Astrocyte (in vitro differentiated cells and primary cell): ENCODE results near the gene BMF. TPM values are rescaled to one million over a fixed set of nuclear protein-coding genes. Genes with fewer than 3 reads are reported as not detected.

Source experiments
- DNase-seq: peaks from one replicate; pipeline ENCODE4 v3.0.0-alpha.2; 2010; ENCODE audit warnings: low read depth
- FAIRE-seq: peaks from 2 replicates; lab custom pipeline; 2011; peaks lifted over from hg19 to GRCh38; lab: Jason Lieb, UNC
- H2AFZ ChIP-seq: 2 replicates; pipeline ENCODE4 v1.6.0; 2012; ENCODE audit warnings: low read depth, low read length, inconsistent platforms
- H3K27ac ChIP-seq: 2 replicates; pipeline ENCODE4 v1.5.1; 2011; ENCODE audit warnings: low read depth, low read length, inconsistent platforms
- H3K27me3 ChIP-seq: 2 replicates; pipeline ENCODE4 v1.6.0; 2011; ENCODE audit warnings: low read length, inconsistent platforms; ENCODE audit not compliant: insufficient read depth
- H3K36me3 ChIP-seq: 2 replicates; pipeline ENCODE4 v1.5.1; 2011; ENCODE audit warnings: low read length, inconsistent platforms; ENCODE audit not compliant: insufficient read depth
- H3K4me1 ChIP-seq: 2 replicates; pipeline ENCODE4 v1.5.1; 2011; ENCODE audit warnings: low read length, inconsistent platforms; ENCODE audit not compliant: insufficient read depth
- H3K4me2 ChIP-seq: 2 replicates; pipeline ENCODE4 v1.6.0; 2012; ENCODE audit warnings: low read length, inconsistent platforms
- H3K4me3 ChIP-seq: 2 replicates; pipeline ENCODE4 v1.5.1; 2011; ENCODE audit warnings: low read depth, mild to moderate bottlenecking, low read length, inconsistent platforms; ENCODE audit not compliant: insufficient read depth
- H3K79me2 ChIP-seq: 2 replicates; pipeline ENCODE4 v1.6.0; 2012; ENCODE audit warnings: mild to moderate bottlenecking, low read length, inconsistent platforms; ENCODE audit not compliant: insufficient read depth
- H3K9ac ChIP-seq: 2 replicates; pipeline ENCODE4 v1.6.0; 2012; ENCODE audit warnings: mild to moderate bottlenecking, low read length, inconsistent platforms
- H3K9me3 ChIP-seq: 2 replicates; pipeline ENCODE4 v1.5.1; 2012; ENCODE audit warnings: low read depth, mild to moderate bottlenecking, low read length, inconsistent platforms; ENCODE audit not compliant: insufficient read depth
- H4K20me1 ChIP-seq: 2 replicates; pipeline ENCODE4 v1.6.0; 2012; ENCODE audit warnings: low read length, inconsistent platforms; ENCODE audit not compliant: insufficient read depth
- H3K27ac Mint-ChIP-seq: one replicate; pipeline ENCODE4 v1.8.0; 2021; ENCODE audit warnings: mild to moderate bottlenecking, mixed read lengths; ENCODE audit not compliant: unreplicated experiment
- H3K27me3 Mint-ChIP-seq: one replicate; pipeline ENCODE4 v1.8.0; 2021; ENCODE audit warnings: low read depth, mixed read lengths; ENCODE audit not compliant: unreplicated experiment
- H3K36me3 Mint-ChIP-seq: one replicate; pipeline ENCODE4 v1.8.0; 2021; ENCODE audit warnings: low read depth, mixed read lengths; ENCODE audit not compliant: unreplicated experiment
- H3K4me1 Mint-ChIP-seq: one replicate; pipeline ENCODE4 v1.8.0; 2021; ENCODE audit warnings: low read depth, mixed read lengths; ENCODE audit not compliant: unreplicated experiment
- H3K4me3 Mint-ChIP-seq: one replicate; pipeline ENCODE4 v1.8.0; 2021; ENCODE audit warnings: mild to moderate bottlenecking, moderate library complexity, mixed read lengths; ENCODE audit not compliant: unreplicated experiment
- H3K9me3 Mint-ChIP-seq: one replicate; pipeline ENCODE4 v1.8.0; 2021; ENCODE audit warnings: mild to moderate bottlenecking, mixed read lengths; ENCODE audit not compliant: unreplicated experiment
- EZH2 ChIP-seq: IDR thresholded peaks from 2 replicates; pipeline ENCODE4 v1.6.1; 2012; ENCODE audit warnings: mild to moderate bottlenecking, low read length, inconsistent platforms; ENCODE audit not compliant: insufficient read depth
- total RNA-seq: library from RNA; stranded (reverse); gene quantifications from 2 replicates; pipeline ENCODE4 v1.2.1, GENCODE V29; 2021
- TF ChIP-seq, protein P1 (sequence below): IDR thresholded peaks from 2 replicates; pipeline ENCODE4 v1.5.1; 2011; ENCODE audit warnings: low read depth, mild to moderate bottlenecking, inconsistent platforms, low read length, moderate library complexity; ENCODE audit not compliant: insufficient read depth

BMF gene
- total RNA-seq, 1 donor from 2014 or later, result 31.8 TPM

DNA sequence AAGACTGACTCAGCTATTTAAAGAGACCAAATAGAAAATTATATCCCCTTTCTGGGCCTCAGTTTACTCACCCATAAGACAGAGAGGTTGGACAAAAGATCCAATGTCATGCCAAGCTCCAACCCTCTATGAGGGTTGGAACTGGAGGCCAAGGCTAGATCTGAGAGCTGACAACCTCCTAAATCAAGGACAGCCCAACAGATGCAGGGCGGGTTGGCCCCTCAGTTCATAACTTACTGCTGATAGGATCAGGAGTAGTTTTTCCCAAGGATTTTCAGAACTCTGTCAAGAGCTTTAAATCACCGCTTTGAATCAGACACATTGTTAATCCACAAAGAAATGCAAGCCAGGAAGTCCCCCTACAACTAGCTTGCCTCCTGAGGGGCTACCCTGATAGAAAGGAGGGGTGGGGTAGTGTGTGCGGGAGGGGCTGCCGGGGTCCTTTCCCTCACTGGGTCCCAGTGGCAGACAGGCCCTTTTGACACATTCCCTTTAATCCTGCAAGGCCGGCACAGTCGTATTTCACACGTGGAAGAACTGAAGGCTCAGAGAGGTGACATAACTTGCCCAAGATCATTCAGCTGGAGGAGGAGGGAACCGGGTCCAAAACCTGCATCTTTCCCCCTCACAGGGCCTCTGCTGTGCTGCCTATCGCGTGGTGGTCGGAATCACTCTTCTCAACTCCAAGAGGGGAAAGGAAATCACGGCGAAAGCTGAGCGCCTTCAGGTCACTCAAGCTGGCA, 21.4 kb downstream of the BMF start:
- H2AFZ ChIP-seq, result no peak overlapping the region
- DNase-seq (no peak), FAIRE-seq (no peak)
- Mint-ChIP-seq H3K36me3 (peaks cover 10% of the 10 kb centered on the region), H3K4me1 (peaks cover 72% of the 10 kb centered on the region), H3K4me3 (peak overlapping the region; percentile 31), H3K9me3 (no peaks in the 10 kb centered on the region), H3K27ac (no peak overlapping the region), H3K27me3 (no peaks in the 10 kb centered on the region)
- no peak overlapping the region for H3K9ac ChIP-seq
- H3K79me2 ChIP-seq, result no peaks in the 10 kb centered on the region
- no peak for TF ChIP-seq EZH2
- TF ChIP-seq, protein P1, sequence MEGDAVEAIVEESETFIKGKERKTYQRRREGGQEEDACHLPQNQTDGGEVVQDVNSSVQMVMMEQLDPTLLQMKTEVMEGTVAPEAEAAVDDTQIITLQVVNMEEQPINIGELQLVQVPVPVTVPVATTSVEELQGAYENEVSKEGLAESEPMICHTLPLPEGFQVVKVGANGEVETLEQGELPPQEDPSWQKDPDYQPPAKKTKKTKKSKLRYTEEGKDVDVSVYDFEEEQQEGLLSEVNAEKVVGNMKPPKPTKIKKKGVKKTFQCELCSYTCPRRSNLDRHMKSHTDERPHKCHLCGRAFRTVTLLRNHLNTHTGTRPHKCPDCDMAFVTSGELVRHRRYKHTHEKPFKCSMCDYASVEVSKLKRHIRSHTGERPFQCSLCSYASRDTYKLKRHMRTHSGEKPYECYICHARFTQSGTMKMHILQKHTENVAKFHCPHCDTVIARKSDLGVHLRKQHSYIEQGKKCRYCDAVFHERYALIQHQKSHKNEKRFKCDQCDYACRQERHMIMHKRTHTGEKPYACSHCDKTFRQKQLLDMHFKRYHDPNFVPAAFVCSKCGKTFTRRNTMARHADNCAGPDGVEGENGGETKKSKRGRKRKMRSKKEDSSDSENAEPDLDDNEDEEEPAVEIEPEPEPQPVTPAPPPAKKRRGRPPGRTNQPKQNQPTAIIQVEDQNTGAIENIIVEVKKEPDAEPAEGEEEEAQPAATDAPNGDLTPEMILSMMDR, result no peak
- no peak overlapping the region for H3K27ac ChIP-seq
- no peak overlapping the region for H3K4me2 ChIP-seq
- H3K4me1 ChIP-seq, result peaks cover 29% of the 10 kb centered on the region
- no peaks in the 10 kb centered on the region for H4K20me1 ChIP-seq
- no peaks in the 10 kb centered on the region for H3K27me3 ChIP-seq
- no peaks in the 10 kb centered on the region for H3K9me3 ChIP-seq
- no peaks in the 10 kb centered on the region for H3K36me3 ChIP-seq
- H3K4me3 ChIP-seq, result no peak overlapping the region

DNA sequence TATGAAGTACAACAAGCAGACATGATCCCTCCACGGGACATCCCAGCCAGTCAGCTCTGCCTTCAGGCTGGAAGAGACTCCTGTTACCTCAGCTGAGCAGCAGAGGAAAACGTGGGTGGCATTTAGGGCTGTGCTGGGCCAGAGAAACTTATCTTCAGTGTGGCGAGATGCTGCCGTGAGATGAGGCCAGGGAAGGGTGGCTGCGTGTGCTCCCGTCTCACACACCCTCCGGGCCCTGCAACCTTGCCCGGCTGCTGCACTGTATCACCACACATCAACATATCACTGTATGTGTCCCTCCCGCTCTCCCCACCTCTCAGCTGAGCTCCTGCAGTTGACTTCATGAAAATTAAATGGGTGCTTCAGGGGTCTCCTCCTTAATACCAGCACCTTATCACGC, 23.4 kb downstream of the BMF start:
- no peaks in the 10 kb centered on the region for H3K27me3 ChIP-seq
- DNase-seq (peak; percentile 50), FAIRE-seq (no peak)
- no peak overlapping the region for H3K4me3 ChIP-seq
- TF ChIP-seq, protein P1, result no peak
- no peak for TF ChIP-seq EZH2
- no peaks in the 10 kb centered on the region for H4K20me1 ChIP-seq
- H3K9ac ChIP-seq, result no peak overlapping the region
- H3K9me3 Mint-ChIP-seq, result no peaks in the 10 kb centered on the region
- no peaks in the 10 kb centered on the region for H3K27me3 Mint-ChIP-seq
- no peaks in the 10 kb centered on the region for H3K36me3 ChIP-seq
- H3K36me3 Mint-ChIP-seq, result peaks cover 3% of the 10 kb centered on the region
- peak overlapping the region; percentile 18 for H3K27ac Mint-ChIP-seq
- peaks cover 73% of the 10 kb centered on the region for H3K4me1 Mint-ChIP-seq
- H3K9me3 ChIP-seq, result no peaks in the 10 kb centered on the region
- H3K4me3 Mint-ChIP-seq, result no peak overlapping the region
- H3K4me1 ChIP-seq, result peaks cover 40% of the 10 kb centered on the region
- H2AFZ ChIP-seq, result no peak overlapping the region
- no peaks in the 10 kb centered on the region for H3K79me2 ChIP-seq
- H3K4me2 ChIP-seq, result no peak overlapping the region
- no peak overlapping the region for H3K27ac ChIP-seq

DNA sequence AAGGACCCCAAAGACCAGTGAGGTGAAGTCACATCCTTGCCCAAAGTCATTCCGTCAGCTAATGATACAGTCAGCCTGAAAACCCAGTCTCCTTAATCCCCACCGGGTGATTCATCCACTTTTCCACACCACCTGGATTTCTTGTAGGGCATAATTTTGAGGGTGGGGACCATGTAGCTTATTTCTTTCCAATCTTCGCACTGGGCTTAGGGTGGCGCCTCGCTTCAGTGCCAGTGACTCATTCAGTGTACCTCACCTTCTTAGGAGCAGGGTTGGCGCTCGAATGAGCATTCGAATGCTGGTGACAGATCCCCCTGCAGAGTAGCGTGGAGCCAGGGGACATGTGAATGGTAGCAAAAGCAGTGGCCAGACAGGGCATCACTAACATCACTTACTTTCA, 24.0 kb downstream of the BMF start:
- Histone ChIP-seq H2AFZ (no peak overlapping the region), H3K4me1 (peaks cover 40% of the 10 kb centered on the region), H4K20me1 (no peaks in the 10 kb centered on the region), H3K27me3 (no peaks in the 10 kb centered on the region), H3K9me3 (no peaks in the 10 kb centered on the region), H3K4me2 (no peak overlapping the region), H3K36me3 (no peaks in the 10 kb centered on the region), H3K27ac (no peak overlapping the region), H3K4me3 (no peak overlapping the region), H3K79me2 (no peaks in the 10 kb centered on the region), H3K9ac (no peak overlapping the region)
- Mint-ChIP-seq H3K27ac (no peak overlapping the region), H3K36me3 (peaks cover 3% of the 10 kb centered on the region), H3K4me1 (peaks cover 70% of the 10 kb centered on the region), H3K4me3 (peak overlapping the region; percentile 45), H3K9me3 (no peaks in the 10 kb centered on the region), H3K27me3 (no peaks in the 10 kb centered on the region)
- no peak for TF ChIP-seq EZH2
- TF ChIP-seq, protein P1, result no peak
- FAIRE-seq, result no peak
- no peak for DNase-seq
